Esophagus muscularis mucosa (tissue), 4 donors: ENCODE results near the gene GID4. TPM values are rescaled to one million over a fixed set of nuclear protein-coding genes. Genes with fewer than 3 reads are reported as not detected.

ENCODE experiments used
- DNase-seq: peaks from one replicate; pipeline ENCODE4 v3.0.0-alpha.2; 2017; ENCODE audit errors: extremely low spot score
- H3K27ac ChIP-seq, 4 donors: fragments of 200-600 bp; sonication (generic); replicated peaks in 1 of 4; 1 replicate in 3 of 4; 2 replicates in 1 of 4; pipeline ENCODE4 v1.5.1; 2016 to 2019; ENCODE audit warnings: mild to moderate bottlenecking in 1 of 4
- H3K27me3 ChIP-seq, 4 donors: fragments of 200-600 bp; sonication (generic); one replicate each; pipeline versions ENCODE4 v1.5.1 to v1.6.0; 2016 to 2019
- H3K36me3 ChIP-seq, 4 donors: fragments of 200-600 bp; sonication (generic); one replicate each; pipeline ENCODE4 v1.5.1; 2016 to 2019
- H3K4me1 ChIP-seq, 4 donors: fragments of 200-600 bp; sonication (generic); one replicate each; pipeline ENCODE4 v1.5.1; 2016 to 2019
- H3K4me3 ChIP-seq, 4 donors: fragments of 200-600 bp; sonication (generic); 1 replicate in 2 of 4; 2 replicates in 2 of 4; pipeline ENCODE4 v1.5.1; 2016 to 2019; ENCODE audit warnings: mild to moderate bottlenecking in 4 of 4, moderate library complexity in 1 of 4
- H3K9me3 ChIP-seq, 4 donors: fragments of 200-600 bp; sonication (generic); 1 replicate in 3 of 4; 2 replicates in 1 of 4; pipeline ENCODE4 v1.5.1; 2016 to 2019
- CTCF ChIP-seq, 3 experiments: fragments of 200-600 bp in 2 of 3; fragments of 450-650 bp in 1 of 3; sonication (generic) in 2 of 3; IDR thresholded peaks; one replicate each; pipeline ENCODE4 v1.5.1; 2017 to 2019; ENCODE audit warnings: antibody characterized with exemption in 3 of 3, mild to moderate bottlenecking in 2 of 3, moderate library complexity in 1 of 3
- EP300 ChIP-seq: sonication (generic); formaldehyde crosslinking; IDR thresholded peaks from one replicate; pipeline ENCODE4 v1.6.1; 2017; ENCODE audit warnings: antibody characterized with exemption
- POLR2A ChIP-seq: fragments of 450-650 bp; IDR thresholded peaks from one replicate; pipeline ENCODE4 v1.6.1; 2017; ENCODE audit warnings: antibody characterized with exemption, moderate library complexity, mild to moderate bottlenecking, low read depth
- POLR2AphosphoS5 ChIP-seq, 2 donors: sonication (generic); formaldehyde crosslinking; IDR thresholded peaks; one replicate each; pipeline ENCODE4 v1.6.1; 2017; ENCODE audit warnings: antibody characterized with exemption in 2 of 2
- WGBS: methylation state at CpG from one replicate; pipeline ENCODE4 v1.1.5; 2018; 5-methylcytosine and 5-hydroxymethylcytosine counted together
- intact Hi-C: fragments of 100-400 bp; cut with DNase I; formaldehyde crosslinking; loops from one replicate; pipeline ENCODE4 v1.15.1; 2023
- total RNA-seq, 4 donors: library from RNA; depleted of rRNA; stranded (reverse); fragments of >200 nt; gene quantifications; one replicate each; pipeline versions ENCODE4 v1.1.0 to v1.2.1, GENCODE V29; 2016

Gene GID4
- total RNA-seq, 4 donors from 2014 or later, result 33.1 to 39.8 (median 34.4) TPM

- no peaks in the 10 kb centered on the region for H3K9me3 ChIP-seq
- 38% methylated on average over 2 of the region's 2 CpGs for WGBS
- H3K4me1 ChIP-seq, result peaks cover 0 to 22% (median 10%) of the 10 kb centered on the region in 4 donors
- intact Hi-C loops, result loop anchor here (5.0 to 10.0 kb wide), 5 partner anchors 55 to 350 kb away; partner anchors contain the start of gene RAI1
- TF ChIP-seq POLR2AphosphoS5 (IDR thresholded peaks at IDR 0.05) (no peak), POLR2A (no peak), CTCF (IDR thresholded peaks at IDR 0.05) (no peak), EP300 (no peak)
- peaks cover 0 to 13% (median 2%) of the 10 kb centered on the region in 4 donors for H3K36me3 ChIP-seq
- no peak for DNase-seq
- H3K27ac ChIP-seq, result no peak overlapping the region
- H3K4me3 ChIP-seq, result no peak overlapping the region
- H3K27me3 ChIP-seq, result no peaks in the 10 kb centered on the region
These were observed 7.3 kb upstream of the GID4 start for GRCh38 chr17:18031955-18032354.

- Histone ChIP-seq H3K4me1 (peaks cover 15 to 30% (median 26%) of the 10 kb centered on the region in 4 donors), H3K27me3 (no peaks in the 10 kb centered on the region), H3K36me3 (no peaks in the 10 kb centered on the region), H3K9me3 (no peaks in the 10 kb centered on the region), H3K4me3 (no peak overlapping the region), H3K27ac (no peak overlapping the region)
- 24% methylated on average over 5 of the region's 5 CpGs for WGBS
- DNase-seq, result no peak
- intact Hi-C loops, result loop anchor here (5.0 to 10.0 kb wide), 5 partner anchors 56 to 351 kb away; partner anchors contain the start of gene RAI1
- no peak for TF ChIP-seq POLR2A
- no peak for TF ChIP-seq EP300
- TF ChIP-seq POLR2AphosphoS5 (IDR thresholded peaks at IDR 0.05), result peak in 1 of 2 donors; percentile 33
- peak; percentile 61 to 73 (median 61) for TF ChIP-seq CTCF (IDR thresholded peaks at IDR 0.05)
These were observed 5.6 kb upstream of the GID4 start for GRCh38 chr17:18033442-18034099.

- 81% methylated on average over 2 of the region's 2 CpGs for WGBS
- TF ChIP-seq EP300 (no peak), CTCF (IDR thresholded peaks at IDR 0.05) (no peak), POLR2AphosphoS5 (IDR thresholded peaks at IDR 0.05) (no peak), POLR2A (no peak)
- H3K4me1 ChIP-seq, result peaks cover 24 to 39% (median 37%) of the 10 kb centered on the region in 4 donors
- H3K36me3 ChIP-seq, result no peaks in the 10 kb centered on the region
- no peak overlapping the region for H3K4me3 ChIP-seq
- no peaks in the 10 kb centered on the region for H3K9me3 ChIP-seq
- DNase-seq, result no peak
- no peak overlapping the region for H3K27ac ChIP-seq
- intact Hi-C loops, result loop anchor here (10.0 kb wide), 2 partner anchors 111 to 141 kb away; no protein-coding TSS in a partner anchor
- H3K27me3 ChIP-seq, result no peaks in the 10 kb centered on the region
These were observed 3.5 kb upstream of the GID4 start for GRCh38 chr17:18035704-18036103.

GRCh38 chr17:18037486-18037885, 1.7 kb upstream of the GID4 start:
- Histone ChIP-seq H3K9me3 (no peaks in the 10 kb centered on the region), H3K36me3 (no peaks in the 10 kb centered on the region), H3K27ac (no peak overlapping the region), H3K27me3 (no peaks in the 10 kb centered on the region), H3K4me1 (peaks cover 38 to 54% (median 48%) of the 10 kb centered on the region in 4 donors), H3K4me3 (no peak overlapping the region)
- DNase-seq, result no peak
- intact Hi-C loops, result loop anchor here (10.0 kb wide), 2 partner anchors 113 to 143 kb away; no protein-coding TSS in a partner anchor
- 62% methylated on average over 6 of the region's 6 CpGs for WGBS
- TF ChIP-seq CTCF (IDR thresholded peaks at IDR 0.05), result no peak
